GM21786 (cell line): Measurements from ENCODE around the gene CAMK2N2.
"Not testable (repeated sequence)": the region's sequence is repeated elsewhere in the genome, so short reads cannot be mapped to it uniquely, and the experiment has no call there.

Experiments
- ATAC-seq: cut with Tn5 transposase; IDR thresholded peaks from one replicate; pipeline ENCODE4 v1.9.1; 2021; ENCODE audit not compliant: unreplicated experiment

The CAMK2N2 gene

DNA sequence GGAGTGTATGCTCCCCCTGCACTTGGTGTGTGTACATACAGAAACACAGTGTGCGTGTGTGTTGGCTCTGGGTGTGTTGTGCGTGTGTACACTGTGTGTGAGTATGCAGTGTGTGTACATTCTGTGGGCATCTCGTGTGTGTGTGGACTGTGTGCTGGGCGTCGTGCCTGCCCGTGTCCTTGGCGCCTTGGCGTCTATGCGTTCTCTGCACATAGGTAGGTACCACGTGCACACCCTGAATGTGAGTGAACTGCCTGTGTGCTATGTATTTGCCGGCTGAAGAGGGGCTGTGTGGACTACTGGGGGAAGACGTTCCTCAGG, 14.0 kb upstream of the CAMK2N2 start:
- ATAC-seq, result no peak

DNA sequence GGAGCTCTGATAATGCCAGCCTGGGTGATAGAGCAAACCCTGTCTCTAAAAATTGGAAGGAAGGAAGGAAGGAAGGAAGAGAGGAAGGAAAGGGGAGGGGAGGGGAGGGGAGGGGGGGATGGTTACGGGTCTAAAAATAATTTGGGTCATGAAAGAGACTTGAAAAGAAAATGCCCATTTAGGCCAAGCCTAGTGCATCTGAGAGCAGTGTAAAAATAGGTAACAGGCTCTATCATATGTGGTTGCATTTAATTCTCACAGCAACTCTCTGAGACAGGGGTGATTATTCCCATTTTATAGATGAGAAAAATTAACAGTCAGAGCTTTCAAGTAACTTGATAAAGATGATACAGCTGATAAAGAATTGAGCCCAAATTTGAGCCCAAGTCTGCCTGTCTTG, 10.9 kb upstream of the CAMK2N2 start:
- no peak for ATAC-seq

DNA sequence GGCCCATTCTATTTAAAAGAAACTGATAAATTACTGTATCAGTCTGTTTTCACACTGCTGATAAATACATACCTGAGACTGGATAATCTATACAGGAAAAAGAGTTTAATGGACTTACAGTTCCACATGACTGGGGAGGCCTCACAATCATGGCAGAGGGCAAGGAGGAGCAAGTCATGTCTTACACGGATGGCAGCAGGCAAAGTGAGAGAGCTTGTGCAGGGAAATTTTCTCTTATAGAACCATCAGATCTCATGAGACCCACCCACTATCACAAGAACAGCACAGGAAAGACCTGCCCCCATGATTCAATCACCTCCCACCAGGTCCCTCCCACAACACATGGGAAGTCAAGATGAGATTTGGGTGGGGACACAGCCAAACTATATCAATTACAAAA, 5.9 kb upstream of the CAMK2N2 start:
- not testable (repeated sequence) for ATAC-seq

DNA sequence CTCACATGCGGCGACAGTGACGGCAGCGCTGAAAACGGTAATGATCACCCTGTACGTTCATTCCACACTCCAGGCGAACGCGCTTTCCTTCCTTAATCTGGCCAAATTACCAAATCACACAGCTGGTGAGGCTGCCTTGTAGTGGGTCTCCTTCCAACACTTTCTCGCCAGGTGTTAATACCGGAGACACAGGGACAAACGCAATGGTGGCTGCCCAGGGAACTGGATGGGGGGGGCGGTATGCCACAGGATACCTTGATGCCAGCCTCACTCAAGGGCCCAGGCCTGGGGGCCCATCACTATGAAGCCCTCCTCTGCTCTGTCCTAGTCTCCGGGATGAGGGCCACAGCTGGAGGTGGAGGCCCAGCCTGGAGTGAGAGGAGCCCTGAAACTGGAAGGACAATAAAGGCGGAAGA, 1.4 kb upstream of the CAMK2N2 start:
- ATAC-seq, result no peak

DNA sequence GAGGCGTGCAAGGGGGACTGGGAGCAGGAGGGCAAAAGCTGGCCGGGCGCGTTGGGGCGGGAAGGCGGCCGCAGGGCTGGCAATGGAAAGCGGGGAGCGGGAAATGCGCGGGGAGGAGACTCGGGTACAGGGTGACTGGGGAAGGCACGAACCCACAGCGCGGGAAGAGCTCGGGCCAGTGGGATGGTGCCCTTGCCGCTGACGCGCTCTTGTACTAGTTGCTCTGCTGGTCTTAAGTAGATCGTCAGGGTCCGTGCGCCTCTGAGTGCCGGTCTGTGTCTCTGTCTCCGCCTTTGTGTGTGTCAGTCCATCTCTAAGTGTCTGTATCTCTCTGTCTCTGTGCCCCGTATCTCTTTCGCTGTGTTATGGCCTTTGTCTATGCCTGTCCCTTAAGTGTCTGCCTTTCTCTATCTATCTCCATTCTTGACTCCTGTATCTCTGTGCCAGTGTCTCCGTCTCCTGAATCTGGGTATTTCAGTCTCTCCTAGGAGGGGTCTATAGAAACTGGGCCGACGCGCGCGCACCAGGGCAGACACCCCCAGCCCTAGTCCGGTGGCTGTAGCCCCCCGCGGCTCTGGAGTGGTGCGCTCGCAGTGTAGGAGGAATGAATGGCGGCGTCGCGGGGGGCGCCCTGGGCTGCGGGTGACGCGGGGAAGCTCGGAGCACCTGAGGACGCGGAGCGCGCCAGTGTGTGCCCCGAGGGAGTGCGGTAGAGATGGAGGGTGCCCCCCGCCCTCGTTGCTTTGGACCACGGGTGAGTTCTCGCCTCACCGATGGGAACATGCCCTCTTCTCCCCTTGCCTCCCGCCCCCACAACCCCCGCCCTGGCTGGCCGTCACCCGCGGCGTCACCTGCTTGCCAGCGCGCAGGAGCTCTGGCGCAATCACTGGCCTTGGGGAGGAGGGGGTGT, 756 bp upstream of the CAMK2N2 start:
- ATAC-seq, result no peak

DNA sequence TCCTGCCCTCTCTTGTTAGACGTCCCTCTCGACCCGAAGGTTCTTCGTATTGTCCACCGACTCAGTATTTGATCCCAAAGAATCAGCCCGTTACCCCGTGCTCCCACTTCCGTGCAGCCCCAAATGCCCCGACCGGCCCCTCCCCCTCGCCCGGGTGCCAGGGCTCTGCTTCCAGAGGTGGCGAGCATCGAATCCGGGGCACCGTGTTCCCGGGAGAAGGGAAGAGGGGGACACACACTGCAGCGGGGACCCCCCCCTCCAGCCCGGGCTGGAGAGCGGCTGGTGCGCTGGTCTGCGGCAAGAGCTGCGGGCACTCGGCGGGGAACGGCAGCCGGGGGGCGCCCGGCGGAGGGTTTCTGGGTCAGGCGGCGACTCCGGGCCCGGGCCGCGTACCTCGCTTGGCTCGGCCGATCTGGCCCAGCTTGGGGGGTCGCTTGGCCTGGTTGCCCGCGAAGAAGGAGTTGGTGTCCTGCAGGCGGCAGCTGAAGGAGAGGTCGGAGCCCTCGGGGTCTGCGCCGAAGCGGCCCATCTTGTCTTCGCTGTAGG, 556 bp downstream of the CAMK2N2 start:
- ATAC-seq, result no peak

DNA sequence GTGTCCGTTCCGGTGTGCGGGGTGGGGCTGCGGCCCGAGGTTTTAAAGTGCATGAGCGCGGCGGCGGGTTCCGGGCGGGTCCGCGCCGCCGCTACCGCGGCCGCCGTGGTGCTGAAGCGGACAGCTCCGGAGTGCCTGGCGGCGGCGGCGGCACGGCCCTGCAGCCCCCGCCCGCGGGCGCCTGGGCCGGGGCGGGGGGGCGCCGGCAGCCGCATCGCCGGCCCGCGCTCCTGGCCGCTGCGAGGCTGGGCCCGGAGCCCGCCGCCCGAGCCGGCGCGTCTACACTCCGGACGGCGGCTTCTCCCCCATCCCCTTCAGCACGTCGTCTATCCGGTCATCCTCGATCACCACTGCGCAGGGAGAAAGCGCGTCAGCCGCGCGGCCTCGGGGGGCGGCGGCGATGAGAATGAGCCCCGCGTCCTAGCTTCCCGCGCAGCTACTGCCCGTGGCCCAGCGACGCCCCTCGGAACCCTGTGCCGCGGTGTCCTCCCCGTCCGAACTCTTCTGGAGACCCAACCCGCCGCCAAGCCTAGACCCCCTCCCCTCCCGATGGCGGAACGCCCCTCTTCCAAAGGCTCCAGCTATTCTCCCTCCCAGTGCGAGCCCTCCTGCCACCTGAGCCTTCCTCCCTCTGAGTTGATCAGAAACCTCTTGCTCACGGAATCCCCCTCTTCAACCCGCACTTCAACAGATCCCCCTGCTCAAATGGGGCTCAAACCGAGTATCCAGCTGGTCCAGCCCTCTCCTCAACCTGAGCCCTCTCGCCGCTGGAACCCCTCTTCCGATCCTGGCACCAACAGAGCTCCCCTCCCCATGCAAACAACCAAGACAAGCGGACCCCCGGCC, 1.3 kb downstream of the CAMK2N2 start:
- no peak for ATAC-seq

DNA sequence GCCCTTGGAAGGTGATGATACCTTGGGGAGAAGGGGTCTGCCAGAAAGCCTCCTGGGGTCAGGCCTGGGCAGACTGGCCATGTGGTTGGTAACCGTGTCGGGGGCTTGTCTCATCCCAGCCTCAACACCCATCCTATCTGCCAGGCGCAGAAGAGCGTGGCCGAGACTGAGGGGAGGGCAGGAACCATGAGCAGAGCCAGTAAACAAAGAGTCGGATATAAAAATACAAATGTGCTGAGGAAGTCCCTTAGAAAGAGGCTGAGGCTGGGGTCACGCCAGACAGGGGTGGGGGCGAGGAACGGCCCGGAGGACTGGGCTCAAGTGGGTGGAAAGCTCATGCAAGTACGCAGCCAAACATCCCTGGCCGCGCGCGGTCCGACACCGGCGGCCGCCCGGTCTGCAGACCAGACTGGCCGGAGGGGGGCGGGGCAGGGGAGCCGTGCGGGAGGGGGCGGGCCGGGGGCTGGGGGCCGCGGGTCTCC, 1.9 kb downstream of the CAMK2N2 start:
- ATAC-seq, result no peak

DNA sequence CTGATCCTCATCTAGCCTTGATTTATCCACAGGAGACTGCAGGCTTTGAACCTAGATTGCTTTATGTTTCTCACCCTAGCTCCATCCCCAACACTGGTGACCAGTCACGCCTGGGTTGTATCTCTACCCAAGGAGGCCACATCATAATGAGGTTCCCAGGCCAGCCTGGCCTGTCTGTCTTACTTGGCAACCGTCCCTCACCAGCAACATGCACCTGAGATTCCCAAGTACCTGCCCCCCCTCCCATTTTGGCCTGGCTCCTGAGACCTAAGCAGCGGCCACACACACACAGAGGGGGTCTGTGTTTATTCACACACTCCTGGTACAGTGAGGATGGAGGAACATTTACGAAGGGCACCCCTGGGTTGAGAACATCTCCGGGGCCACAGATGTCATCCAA, 2.4 kb downstream of the CAMK2N2 start:
- ATAC-seq, result no peak

DNA sequence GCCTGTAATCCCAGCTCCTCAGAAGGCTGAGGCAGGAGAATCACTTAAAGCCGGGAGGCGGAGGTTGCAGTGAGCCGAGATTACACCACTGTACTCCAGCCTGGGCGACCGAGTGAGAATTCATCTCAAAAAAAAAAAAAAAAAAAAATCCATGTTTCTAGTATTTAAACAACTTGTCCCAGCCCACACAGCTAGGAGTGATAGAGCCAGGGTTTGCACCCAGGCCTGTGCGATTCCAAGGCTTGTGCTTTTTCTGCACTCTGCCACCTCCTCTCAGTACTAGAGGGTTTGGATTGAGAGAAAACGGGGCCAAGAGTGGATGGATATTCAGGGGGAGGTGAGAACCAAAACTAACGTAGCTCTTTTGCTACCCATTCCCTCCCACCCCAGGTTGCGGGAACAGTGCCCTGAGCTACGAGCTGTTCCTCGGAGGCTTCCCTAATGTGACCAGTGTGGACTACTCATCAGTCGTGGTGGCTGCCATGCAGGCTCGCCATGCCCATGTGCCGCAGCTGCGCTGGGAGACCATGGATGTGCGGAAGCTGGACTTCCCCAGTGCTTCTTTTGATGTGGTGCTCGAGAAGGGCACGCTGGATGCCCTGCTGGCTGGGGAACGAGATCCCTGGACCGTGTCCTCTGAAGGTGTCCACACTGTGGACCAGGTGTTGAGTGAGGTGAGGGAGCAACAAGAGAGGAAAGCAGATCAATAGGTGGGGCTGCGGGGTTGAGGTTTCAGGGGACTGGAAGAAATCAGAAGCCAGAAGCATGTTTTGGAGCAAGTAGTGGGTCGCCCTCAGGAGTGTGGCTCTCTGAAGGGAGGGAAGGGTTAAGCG, 4.1 kb downstream of the CAMK2N2 start:
- no peak for ATAC-seq

DNA sequence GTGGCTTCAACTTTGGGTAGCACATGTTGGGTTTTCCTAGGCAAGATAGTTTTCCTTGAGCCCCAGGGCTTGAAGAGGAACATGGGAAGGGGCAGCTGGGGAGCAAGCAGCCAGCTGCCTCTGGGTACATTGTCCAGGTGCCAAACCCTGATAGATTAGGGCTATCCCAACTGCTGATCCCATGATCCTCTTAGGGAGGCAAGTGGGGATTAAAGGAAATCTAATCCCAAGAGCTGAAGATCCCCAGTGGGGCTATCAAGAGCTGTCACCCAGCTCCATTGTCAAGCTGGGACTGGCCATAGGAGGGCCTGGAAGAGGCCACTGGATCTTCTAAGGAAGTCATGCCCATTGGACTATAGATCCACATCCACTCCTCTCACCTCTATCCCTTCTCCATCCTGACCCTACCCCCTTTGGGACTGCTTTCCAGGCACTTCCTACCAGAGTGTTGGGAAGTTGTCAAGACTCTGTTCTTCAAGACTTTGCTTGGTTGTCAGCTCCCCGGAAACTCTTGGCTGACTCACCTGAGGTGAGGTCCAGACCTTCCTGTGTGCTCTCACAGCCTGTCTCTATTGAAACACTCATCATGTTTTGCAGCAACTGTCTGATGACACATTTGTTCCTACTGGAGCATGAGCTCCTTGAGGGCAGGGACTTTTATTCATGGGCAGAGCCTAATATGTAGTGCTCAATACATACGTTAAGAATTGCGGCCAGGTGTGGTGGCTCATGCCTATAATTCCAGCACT, 5.9 kb downstream of the CAMK2N2 start:
- no peak for ATAC-seq

DNA sequence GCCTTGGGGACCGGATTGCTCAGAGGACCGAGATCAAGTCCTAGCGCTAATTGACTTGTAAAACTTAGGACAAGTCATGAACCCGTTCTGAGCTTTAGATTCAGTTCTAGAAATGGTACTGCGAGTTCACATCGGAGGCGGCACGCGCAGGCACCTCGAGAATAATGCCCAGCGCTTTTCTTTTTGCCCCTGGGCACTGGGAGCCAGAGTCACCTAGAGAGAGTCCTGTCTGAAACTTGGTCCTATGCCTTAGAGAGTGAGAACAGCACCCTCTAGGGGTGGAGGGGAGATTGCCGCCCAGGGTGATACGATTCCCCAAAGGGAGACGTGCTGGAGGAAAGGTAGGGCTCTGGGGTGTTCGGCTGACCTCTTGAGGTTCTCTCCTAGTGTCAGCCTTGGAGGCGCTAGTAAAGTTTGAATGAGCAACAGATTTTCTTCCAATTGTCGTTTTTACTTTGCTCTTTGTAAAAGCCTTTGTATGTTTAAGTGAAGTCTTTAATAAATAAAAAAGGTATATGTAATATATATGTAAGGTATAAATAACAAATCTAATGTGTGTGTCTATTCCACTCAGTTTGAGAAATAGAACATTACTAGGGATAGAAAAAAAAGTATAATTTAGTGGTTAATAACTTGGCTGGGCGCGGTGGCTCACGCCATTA, 11.1 kb downstream of the CAMK2N2 start:
- peak; percentile 68 for ATAC-seq

DNA sequence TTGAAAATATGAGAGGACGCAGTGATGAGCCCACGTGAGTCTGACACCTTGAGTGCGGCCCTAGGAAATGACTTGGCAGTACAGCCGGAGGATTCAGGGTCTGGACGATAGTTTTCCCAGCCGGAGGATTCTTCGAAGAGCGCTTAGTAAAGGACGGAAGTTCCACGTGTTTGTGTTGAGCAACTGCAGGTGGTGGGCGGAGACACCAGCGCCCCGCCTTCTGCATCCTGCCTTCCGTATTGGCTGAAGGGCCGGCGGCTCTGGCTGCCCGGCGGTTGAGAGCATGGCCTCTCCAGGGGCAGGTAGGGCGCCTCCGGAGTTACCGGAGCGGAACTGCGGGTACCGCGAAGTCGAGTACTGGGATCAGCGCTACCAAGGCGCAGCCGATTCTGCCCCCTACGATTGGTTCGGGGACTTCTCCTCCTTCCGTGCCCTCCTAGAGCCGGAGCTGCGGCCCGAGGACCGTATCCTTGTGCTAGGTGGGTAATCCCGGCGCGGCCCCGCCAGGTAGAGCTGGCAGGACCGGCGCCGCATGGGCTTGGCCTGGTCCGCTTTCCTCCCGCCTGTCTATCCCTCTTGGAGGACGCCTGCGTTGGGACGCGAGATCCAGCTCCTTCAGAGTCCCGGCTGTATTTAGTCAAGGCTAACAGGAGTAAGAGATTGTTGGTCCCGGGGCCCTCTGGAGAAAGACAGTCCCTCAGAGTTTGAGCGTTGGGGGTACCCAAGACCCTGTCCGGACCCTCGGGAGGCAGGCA, 11.8 kb downstream of the CAMK2N2 start, which contains the start of gene EEF1AKMT4:
Gene EEF1AKMT4, plus strand, starts transcription at position 261 of the 755 bp plus-strand sequence. Its CDS starts 23 bp downstream, at position 284.
- ATAC-seq, result peak; percentile 89

DNA sequence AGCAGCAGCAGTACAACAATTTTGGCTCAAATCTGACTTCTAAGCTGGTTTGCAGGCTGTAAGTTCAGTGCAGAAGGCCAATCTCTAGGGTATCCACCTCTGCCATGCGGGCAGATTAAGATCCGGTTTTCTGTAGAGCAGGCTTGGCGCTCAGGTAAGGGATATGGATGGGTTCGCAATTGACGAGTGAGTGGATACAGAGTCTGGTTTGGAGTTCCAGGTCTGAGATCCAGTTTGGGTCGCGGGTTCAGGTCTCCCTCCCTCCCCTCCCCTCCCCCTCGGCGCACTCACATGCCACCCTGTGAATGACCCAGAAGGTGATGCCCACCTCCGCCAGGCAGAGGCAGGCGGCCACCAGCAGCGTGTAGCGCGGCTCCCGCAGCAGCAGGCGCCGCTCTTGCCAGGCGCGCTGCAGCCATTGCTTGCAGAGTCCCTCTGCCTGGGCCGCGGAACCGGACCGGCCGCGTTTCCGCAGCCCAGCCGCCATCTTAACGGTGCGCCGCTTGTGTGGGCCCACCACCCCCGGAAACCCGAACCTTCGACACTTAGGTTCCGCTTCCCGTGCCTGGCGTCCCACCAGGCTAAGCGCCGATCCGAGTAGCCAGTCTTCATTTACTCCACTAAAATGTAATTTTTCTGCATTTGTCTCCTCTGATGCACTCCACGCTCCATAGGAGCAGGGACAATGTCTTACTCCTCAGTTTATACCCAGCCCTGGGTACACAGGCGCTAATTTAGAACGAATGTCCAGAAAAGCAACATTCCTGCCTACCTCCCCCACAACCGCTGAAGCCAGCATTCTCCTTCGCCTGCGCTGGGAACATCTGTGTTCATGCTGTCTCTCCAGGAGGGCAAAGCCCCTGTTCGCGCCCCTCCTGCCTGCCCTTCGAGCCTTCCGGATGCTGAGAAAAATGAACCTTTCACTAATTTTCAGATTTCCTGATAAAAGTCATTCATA, 12.6 kb downstream of the CAMK2N2 start, which contains the start of gene ALG3:
Gene ALG3, minus strand, starts transcription at position 509 of the 958 bp plus-strand sequence. Its CDS starts 22 bp downstream, at position 487.
- peak; percentile 39 for ATAC-seq

DNA sequence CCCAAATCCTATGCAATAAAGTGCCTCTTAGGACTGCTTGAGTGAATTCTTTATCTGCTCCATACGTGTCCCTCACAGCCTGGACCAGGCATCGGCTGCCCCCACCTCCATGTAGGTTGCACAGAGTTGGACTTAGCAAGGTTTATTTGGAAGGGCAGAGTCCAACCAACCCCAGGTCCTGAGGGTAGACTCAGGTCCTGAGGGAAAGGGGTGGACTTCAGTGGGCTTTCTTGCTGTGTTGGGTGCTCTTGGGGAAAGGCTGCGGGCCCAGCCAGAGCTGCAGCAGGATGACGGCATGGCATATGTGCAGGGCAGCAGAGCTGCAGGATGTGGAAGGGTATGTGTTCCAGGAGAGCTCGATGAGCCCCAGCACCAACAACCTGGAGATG, 19.1 kb downstream of the CAMK2N2 start:
- ATAC-seq, result no peak

DNA sequence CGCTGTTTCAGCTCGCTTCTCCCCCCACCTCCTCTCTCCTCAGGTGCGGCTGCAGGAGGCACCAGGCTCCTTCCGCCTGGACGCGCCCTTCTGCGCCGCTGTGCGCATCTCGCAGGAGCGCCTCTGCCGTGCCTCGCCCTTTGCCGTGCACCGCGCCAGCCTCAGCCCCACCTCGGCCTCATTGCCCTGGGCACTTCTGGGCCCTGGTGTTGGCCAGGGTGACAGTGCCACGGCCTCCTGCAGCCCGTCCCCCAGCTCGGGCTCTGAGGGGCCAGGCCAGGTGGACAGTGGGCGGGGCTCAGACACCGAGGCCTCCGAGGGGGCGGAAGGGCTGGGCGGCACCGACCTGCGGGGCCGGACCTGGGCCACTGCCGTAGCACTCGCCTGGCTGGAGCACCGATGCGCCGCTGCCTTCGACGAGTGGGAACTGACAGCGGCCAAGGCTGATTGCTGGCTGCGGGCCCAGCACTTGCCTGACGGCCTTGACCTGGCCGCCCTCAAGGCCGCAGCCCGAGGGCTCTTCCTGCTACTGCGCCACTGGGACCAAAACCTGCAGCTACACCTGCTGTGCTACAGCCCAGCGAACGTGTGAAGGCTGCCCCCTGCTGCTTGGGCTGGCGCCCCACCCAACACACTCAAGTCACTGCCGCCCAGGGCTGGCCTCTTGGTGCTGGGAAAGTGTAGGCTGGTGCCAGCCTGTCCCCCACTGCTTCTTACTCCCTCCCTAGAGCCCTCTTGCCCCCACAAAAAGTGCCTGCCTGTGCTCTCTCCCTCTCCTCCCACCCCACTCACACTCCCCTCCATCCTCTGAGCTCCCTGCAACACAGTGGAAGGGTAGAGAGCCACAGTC, 19.7 kb downstream of the CAMK2N2 start:
- ATAC-seq, result no peak

DNA sequence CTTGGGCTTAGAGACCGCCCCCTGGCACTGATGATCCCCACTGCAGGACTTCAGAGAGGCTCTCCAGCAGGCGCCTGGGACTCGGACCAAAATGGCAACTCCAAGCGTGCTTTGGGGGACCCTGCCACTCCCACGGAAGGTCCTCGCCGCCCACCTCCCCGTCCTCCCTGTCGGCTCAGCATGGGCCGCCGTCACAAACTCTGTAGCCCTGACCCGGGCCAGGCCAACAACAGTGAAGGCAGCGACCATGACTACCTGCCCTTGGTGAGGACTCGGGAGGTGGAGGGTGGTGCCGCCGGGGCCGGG, 20.3 kb downstream of the CAMK2N2 start:
- ATAC-seq, result no peak
